GM12873 (cell line): ENCODE measurements around the gene FAM219B.

Experiments
- TF ChIP-seq, protein P1 (sequence below): IDR thresholded peaks from 2 replicates; pipeline ENCODE4 v1.5.1; 2012; ENCODE audit warnings: low read depth, mild to moderate bottlenecking, moderate library complexity, low read length, control low read depth; ENCODE audit not compliant: insufficient read depth; ENCODE audit errors: missing control alignments

Gene FAM219B

DNA sequence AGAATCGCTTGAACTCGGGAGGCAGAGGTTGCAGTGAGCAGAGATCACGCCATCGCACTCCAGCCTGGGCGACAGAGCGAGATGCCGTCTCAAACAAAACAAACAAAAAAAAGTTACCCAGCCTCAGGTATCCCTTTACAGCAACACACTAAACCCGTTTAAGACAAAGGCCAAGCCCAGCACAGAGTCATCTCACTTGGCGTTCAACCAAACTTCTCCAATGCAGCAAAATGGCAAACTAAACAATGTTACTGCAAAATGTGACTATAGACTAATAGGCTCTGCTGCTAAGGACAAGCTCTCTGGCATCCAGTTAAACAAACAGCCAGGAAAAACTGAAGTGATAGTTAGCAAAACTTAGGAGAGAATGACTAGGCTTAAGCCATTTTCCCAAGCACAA is 6.4 kb upstream of the FAM219B start:
- TF ChIP-seq, protein P1, sequence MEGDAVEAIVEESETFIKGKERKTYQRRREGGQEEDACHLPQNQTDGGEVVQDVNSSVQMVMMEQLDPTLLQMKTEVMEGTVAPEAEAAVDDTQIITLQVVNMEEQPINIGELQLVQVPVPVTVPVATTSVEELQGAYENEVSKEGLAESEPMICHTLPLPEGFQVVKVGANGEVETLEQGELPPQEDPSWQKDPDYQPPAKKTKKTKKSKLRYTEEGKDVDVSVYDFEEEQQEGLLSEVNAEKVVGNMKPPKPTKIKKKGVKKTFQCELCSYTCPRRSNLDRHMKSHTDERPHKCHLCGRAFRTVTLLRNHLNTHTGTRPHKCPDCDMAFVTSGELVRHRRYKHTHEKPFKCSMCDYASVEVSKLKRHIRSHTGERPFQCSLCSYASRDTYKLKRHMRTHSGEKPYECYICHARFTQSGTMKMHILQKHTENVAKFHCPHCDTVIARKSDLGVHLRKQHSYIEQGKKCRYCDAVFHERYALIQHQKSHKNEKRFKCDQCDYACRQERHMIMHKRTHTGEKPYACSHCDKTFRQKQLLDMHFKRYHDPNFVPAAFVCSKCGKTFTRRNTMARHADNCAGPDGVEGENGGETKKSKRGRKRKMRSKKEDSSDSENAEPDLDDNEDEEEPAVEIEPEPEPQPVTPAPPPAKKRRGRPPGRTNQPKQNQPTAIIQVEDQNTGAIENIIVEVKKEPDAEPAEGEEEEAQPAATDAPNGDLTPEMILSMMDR = no peak

DNA sequence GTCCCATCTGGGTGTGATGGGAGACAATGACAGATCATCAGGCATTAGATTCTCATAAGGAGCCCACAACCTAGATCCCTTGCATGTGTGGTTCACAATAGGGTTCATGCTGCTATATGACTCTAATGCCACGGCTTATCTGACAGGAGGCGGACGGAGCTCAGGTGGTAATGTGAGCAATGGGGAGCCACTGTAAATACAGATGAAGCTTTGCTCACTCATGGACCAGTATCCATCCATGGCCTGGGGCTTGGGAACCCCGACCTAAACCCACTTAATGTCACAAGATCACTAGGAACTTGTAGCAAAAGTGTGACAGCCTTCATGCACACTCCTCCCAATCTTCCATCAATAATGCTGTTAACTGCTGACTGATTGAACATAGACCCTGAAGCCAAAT is 2.0 kb upstream of the FAM219B start:
- TF ChIP-seq, protein P1 = no peak

DNA sequence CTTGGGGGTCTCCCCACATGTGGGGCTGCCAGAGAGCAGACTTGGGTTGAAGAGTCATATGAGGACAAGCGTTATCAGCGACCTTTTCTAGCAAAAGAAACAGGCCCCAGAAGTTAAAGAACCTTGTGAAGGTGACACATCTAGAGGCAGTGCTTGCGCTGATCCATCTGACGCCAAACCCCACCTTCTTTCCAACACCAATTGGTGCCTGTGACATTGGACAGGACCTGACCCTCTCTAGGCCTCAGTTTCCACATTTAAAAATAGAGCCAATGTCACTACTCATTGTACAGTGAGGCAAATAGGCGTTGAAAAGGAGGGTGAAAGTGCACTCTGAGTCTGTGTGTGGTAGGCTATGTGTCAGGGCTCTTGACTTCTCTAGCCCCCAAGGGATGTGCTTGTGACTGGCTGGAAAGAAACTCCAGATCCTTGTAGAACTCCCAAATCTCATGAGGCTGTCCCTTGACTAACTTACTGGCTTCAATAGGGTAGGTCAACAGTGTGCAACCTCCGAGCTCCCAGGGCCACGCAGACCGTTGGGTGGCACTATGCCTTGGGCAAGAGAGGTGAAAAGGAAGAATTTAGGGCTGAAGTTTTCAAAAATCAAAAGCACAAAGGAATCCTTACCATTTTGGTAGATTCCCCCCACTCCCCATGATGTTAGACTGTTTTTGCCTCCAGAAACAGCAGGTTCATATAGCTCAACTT is 666 bp upstream of the FAM219B start:
- TF ChIP-seq, protein P1 = no peak

DNA sequence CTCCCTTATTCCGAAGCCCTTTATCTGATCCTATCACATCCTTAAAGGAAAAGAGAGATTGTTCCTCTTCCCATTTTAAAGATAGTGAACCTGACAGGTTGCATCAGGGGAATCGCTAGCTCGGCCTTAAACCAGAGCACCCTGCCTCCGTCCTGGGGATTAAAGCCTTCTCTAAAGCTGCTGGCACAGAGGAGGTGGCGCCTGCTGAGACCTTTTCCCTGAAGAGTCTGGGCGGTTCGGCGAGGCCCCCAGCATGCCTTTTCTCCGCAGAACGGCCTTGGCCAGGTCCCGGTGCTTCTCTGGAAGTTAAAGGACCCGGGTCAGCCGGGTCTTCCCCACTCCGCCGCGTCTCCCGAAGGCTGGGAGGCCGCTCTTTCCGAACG is 593 bp downstream of the FAM219B start:
- TF ChIP-seq, protein P1 = no peak

DNA sequence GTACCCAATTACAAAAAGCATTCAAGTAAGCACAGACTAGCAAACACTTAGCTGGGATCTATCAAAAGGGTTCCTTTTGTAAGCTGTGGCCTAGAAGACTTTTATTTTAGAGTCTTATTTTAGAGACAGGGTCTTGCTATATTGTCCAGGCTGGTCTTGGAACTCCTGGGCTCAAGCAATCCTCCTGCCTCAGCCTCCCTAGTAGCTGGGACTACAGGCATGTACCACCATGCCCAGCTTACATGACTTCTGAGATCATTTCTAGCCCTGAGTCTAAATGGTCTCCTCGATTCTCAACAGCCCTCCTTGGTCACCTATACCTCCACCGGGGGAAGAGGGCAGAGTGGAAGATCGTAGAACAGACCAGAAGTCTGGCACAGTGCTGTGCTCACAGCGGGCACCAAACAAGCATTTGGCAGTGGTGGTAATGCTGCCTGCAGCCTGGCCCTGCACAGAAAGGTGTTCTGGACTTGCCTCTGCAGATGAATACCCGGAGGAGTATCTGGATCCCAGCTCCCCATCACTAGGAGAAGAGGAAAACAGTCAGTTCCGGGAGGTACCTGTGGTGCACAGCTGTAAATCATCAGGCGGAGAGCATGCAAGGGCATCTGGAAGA is 2.4 kb downstream of the FAM219B start:
- TF ChIP-seq, protein P1 = no peak

GRCh38 chr15:74903676-74904075 is 3.0 kb downstream of the FAM219B start:
- TF ChIP-seq, protein P1 = no peak

DNA sequence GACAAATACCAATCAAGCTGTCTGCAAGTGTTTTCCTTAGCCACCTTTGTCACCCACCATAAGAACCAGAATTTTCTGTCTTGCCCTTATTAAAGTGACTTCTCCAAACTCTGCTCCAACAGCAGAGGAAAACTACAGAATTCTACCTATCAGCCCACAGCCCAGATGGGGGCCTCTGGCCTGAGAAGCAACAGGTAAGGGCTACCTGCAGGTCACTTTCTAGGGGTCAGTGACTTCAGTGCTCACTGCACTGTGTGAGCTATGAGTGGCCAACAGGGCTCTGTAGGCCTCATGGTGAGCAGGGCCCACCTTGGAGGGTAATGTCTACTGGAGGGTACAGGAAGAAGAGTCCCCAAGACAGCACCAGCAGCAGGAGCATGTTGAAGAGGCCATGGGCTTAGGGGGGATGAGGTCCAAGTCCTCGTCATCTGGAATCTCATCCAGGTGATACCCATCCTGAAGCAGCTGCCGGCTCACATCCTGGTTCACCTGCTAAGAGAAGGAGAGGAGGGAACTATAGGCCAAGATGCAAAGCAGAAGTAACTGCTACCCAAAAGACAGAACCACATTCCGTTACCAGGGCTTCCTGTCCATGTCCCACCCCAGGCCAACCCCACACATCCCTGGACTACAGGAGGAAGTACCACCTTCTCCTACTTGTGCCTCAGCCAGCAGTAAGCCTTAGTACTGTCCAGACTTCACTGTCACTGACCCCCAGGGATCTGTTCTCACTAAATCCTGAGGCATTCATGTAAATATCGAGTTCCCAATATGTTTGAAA is 4.2 kb downstream of the FAM219B start:
- TF ChIP-seq, protein P1 = no peak
